Stimulated activated CD4-positive, alpha-beta T cell treated with anti-CD3 and anti-CD28 coated beads, Interleukin-4, amount 100 ng/mL, for 1 hour (primary cell): ENCODE data around the gene SFMBT1.
"Not testable (repeated sequence)": the region's sequence is repeated elsewhere in the genome, so short reads cannot be mapped to it uniquely, and the experiment has no call there.

ENCODE experiments used
- DNase-seq: peaks from one replicate; pipeline ENCODE4 v3.0.0-alpha.2; 2020

SFMBT1 gene

DNA sequence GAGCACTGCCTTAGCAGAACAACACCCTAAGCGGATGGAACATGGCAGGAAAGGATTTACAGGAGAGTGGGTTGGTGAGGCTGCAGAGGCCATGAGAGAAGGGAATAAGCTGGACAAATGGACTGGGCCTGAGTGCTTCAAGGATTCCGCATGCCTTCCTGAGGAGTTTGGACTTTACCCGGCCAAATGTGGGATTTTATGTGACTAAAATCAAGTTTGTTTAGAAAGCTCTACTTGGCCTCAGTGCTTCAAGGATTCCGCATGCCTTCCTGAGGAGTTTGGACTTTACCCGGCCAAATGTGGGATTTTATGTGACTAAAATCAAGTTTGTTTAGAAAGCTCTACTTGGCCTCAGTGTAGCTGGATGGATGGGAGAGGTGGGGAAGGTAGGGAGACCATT is 10.9 kb downstream of the SFMBT1 start:
- not testable (repeated sequence) for DNase-seq

GRCh38 chr3:53034411-53034810 is 11.5 kb downstream of the SFMBT1 start:
- DNase-seq: not testable (repeated sequence)

GRCh38 chr3:53032609-53033008 is 13.3 kb downstream of the SFMBT1 start:
- no peak for DNase-seq

DNA sequence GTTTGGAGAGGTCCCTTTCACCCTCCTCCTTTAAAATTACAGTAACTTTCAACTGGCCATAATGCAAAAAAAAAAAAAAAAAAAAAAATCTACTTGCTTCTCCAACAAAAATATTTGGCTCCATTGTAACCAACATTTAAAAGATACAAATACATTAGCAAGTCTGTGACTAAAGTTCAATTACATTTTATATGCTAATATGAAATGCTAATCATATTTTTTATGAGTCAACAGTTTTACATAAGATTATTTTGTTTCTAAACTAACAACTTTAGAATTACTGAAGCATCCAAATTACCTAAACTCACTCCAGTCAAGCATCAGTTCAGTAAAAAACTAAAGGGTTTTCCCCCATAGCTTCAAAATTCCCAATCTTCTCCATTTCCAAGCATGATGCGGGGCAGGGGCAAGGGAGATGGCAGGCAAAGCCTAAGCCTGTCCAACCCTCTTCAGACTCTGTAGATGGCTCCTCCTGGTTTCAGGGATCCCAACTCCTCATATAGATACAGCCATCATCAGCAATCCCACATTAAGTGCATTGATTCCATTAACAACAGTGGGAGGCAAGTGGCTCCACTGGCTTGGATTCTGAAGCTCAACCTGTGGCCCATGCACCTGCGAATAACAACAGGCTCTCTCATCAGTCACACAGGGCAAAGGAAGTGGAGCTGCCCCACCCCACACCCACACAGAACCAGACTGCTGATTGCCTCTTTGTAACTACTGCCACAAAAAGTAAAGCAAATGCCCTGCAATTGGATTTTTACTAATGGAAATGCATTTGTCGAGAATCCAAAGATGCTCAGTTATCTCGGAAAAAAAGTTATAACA is 15.0 kb downstream of the SFMBT1 start:
- DNase-seq: peak; percentile 28

DNA sequence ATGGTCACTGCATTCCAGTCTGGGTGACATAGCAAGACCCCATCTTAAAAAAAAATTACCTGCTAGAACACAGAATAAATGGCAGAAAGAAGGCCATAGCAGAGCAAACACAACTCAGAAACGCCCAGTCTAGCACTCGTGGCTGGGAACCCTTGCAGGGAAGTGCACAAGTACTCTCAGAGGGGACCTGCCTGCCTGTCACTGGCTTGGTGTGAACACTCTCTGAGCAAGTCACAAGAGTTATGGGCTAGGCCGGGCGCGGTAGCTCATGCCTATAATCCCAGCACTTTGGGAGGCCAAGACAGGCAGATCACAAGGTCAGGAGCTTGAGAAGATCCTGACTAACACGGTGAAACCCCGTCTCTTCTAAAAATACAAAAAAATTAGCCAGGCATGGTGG is 17.2 kb downstream of the SFMBT1 start:
- no peak for DNase-seq

- DNase-seq: no peak
Observed at GRCh38 chr3:53027254-53027844, 18.5 kb downstream of the SFMBT1 start.

GRCh38 chr3:53026382-53027162 is 19.3 kb downstream of the SFMBT1 start:
- DNase-seq: no peak

- no peak for DNase-seq
Observed at GRCh38 chr3:53024315-53024714, 21.6 kb downstream of the SFMBT1 start.

DNA sequence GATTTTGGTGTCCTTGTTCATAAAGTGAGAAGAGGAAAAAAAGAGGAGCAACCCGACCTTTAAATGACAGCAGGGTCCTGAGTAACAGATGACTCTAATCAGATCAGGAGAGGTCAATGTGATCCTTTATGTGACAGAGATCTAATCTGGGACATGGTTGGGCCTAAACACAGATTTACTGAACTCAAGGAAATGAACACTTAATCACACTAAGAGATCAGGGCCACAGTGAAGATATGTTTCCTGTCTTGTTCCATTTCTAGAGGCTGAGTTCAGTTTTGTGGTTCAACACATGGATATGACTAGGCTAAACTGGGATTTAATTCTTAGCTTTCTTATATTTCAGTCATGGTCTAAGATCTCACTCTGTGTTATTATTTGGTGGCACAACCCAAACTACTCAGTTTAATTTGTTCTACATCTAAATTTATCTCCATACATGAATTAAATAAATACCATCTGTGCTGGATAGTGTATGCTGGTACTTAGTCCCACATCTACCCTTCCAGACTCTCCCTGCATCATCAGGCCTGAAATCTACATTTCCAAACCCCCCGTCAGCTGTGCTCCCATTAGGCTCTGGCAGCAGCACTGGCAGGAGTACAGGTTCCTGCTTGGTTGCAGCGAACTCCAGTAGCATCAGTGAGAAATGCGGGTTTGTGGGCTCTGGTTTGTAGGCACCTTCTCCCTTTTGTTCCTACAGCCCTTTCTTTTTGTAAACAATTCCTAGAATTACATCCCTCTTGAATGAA is 22.6 kb downstream of the SFMBT1 start:
- DNase-seq: no peak

GRCh38 chr3:53022647-53023046 is 23.2 kb downstream of the SFMBT1 start:
- DNase-seq: no peak

DNA sequence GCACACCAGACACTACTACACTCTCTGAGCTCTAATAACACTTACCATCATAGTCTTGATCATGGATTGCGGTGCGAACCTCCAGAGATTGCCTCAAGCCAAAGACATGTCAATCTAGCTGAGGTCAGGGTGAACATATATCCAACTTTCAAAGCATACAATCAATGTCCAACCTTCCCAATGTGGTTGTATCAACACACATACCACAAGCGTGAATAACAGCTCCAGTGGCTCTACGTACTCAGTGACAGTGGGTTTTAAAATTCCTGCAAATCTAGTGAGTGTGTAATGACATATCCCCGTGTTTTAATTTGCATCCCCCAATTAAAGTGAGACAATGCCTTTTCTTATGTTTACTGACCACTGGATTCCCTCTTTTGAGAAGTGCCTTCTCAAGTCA is 29.6 kb downstream of the SFMBT1 start:
- DNase-seq: no peak

- DNase-seq: no peak
Observed at GRCh38 chr3:53011324-53011723, 34.5 kb downstream of the SFMBT1 start.

- no peak for DNase-seq
Observed at GRCh38 chr3:53009826-53010539, 35.9 kb downstream of the SFMBT1 start.

DNA sequence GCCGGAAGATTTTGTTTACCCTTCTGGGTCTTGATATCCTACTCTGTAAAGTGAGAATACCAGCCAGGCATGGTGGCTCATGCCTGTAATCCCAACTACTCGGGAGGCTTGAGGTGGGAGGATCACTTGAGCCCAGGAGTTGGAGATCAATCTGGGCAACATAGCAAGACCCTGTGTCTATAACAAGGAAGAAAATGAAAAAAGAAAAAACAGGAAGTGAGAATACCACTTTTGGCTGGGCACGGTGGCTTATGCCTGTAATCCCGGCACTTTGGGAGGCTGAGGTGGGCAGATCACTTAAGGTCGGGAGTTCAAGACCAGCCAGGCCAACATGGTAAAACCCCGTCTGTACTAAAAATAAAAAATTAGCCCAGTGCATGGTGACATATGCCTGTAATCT is 36.9 kb downstream of the SFMBT1 start:
- no peak for DNase-seq

- no peak for DNase-seq
Observed at GRCh38 chr3:53005854-53006513, 39.9 kb downstream of the SFMBT1 start.

DNA sequence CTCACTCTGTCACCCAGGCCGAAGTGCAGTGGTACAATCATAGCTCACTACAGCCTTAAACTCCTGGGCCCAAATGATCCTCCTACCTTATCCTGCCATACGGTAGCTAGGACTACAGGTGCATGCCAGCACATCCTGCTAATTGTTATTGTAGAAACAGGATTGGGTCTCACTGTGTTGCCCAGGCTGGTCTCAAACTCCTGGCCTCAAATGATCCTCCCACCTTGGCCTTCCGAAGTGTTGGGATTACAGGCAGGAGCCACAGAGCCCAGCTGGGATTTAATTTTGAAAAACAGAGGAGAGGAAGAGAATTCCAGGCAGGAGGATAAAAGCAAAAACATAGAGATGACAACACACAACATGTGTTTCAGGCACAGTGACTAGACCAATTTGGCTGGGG is 40.5 kb downstream of the SFMBT1 start:
- DNase-seq: no peak

GRCh38 chr3:53003320-53003719 is 42.6 kb downstream of the SFMBT1 start:
- DNase-seq: no peak

- DNase-seq: no peak
Observed at GRCh38 chr3:52998771-52999513, 46.9 kb downstream of the SFMBT1 start.

DNA sequence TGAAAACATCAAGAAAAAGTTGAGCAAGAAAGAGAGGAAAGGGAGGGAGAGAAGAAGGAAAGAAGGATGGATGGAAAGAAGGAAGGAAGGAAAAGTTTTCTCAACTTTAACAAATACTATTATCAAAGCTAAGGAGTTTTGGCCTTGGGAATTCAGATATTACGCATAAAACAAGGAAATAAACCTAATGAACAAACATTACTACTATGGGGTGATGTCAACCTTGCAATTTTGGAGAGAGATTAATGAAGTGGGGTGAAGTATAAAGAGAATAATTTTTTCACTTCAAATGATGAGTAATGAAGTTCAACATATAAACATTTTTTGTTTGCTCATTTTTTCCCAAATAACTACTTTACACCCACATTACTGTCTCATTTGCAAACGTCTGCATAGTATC is 55.2 kb downstream of the SFMBT1 start:
- DNase-seq: no peak

DNA sequence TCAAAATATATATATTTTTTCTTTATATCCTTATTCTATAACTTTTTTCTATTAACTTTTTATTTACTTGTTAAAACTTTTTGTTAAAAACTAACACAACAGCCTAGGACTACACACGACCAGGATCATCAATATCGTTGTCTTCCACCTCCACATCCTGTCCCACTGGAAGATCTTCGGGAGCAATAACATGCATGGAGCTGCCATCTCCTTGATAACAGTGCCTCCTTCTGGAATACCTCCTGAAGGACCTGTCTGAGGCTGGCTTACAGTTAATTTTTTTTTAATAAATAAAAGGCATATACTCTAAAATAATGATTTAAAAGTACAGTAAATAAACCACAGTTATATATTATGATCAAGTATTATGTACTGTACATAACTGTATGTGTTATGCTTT is 58.9 kb downstream of the SFMBT1 start:
- DNase-seq: no peak

DNA sequence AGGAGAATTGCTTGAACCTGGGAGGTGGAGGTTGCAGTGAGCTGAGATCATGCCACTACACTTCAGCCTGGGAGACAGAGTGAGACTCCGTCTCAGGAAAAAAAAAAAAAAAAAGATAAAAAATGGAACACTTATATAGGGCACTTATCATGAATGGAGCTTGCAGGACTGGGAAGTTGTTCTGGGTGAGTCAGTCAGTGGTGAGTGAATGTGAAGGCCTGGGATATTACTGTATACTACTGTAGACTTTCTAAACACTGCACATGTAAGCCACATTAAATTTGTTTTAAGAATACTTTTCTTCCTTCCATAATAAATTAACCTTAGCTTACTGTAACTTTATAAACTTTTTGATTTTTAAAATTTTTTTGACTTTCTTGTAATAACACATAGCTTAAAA is 59.8 kb downstream of the SFMBT1 start:
- no peak for DNase-seq
